Heart left ventricle (tissue), 13 donors: ENCODE measurements around the gene RBSN.

Experiments
- POLR2A ChIP-seq, 2 donors: fragments of 450-650 bp; IDR thresholded peaks; one replicate each; pipeline ENCODE4 v1.6.1; 2017; ENCODE audit warnings: antibody characterized with exemption in 2 of 2, mild to moderate bottlenecking in 2 of 2, moderate library complexity in 2 of 2
- TF ChIP-seq, protein P1 (sequence below), 12 donors: fragments of 200-600 bp; sonication (generic) in 4 of 12; IDR thresholded peaks; one replicate each; pipeline versions ENCODE4 v1.5.0 to v1.8.0; 2018 to 2022; ENCODE audit warnings: antibody characterized with exemption in 12 of 12, mild to moderate bottlenecking in 5 of 12
- donor health status: ischemic (EF 13 %, LVEDD 7.1; RV severe dilation, severe dysfunction).
- donor health status: DM: no; HTN: yes; CAD: no.
- donor health status: DM: no; HTN: no; CAD: no.
- donor health status: ischemic (EF 25% LVEDD 6.9; RV normal size, moderate dysfunction).
- donor health status: ischemic (EF 25% LVEDD 5.7; RV mildly dilated, moderate dysfunction).
- donor health status: ischemic (EF 35%, LVEDD 5.7; RV mildly dilated, moderate dysfunction).
- donor health status: nonischemic (EF 11% LVEDD 7.7; RV severe dilation, severe dysfunction).
- donor health status: DM: yes; HTN: yes; CAD: no.
- donor health status: PGD.
- donor health status: ischemic (EF 29% LVEDD 5.4; RV normal size, mild dysfunction).
- donor health status: nonischemic (EF 23%, LVEDD 6.1; RV moderate dilation, normal function).

DNA sequence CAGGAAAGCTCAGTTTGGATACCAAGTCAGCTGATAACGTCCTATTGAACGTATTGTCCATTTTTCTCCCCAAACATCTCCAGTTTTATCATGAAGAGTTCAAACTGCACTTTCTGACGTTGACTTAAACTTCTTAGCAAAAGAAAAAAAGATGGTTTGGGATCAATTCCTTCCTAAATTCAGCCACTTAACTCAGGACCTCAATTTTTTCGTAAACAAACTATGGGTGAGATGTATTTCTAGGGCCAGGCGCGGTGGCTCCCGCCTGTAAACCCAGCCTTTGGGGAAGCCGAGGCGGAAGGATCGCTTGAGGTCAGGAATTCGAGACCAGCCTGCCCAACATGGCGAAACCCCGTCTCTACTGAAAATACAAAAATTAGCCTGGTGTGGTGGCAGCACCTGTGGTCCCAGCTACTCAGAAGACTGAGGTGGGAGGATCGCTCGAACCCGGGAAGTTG lies 33.4 kb downstream of the RBSN start:
- TF ChIP-seq, protein P1, sequence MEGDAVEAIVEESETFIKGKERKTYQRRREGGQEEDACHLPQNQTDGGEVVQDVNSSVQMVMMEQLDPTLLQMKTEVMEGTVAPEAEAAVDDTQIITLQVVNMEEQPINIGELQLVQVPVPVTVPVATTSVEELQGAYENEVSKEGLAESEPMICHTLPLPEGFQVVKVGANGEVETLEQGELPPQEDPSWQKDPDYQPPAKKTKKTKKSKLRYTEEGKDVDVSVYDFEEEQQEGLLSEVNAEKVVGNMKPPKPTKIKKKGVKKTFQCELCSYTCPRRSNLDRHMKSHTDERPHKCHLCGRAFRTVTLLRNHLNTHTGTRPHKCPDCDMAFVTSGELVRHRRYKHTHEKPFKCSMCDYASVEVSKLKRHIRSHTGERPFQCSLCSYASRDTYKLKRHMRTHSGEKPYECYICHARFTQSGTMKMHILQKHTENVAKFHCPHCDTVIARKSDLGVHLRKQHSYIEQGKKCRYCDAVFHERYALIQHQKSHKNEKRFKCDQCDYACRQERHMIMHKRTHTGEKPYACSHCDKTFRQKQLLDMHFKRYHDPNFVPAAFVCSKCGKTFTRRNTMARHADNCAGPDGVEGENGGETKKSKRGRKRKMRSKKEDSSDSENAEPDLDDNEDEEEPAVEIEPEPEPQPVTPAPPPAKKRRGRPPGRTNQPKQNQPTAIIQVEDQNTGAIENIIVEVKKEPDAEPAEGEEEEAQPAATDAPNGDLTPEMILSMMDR (IDR thresholded peaks at IDR 0.05): no peak
- TF ChIP-seq POLR2A (IDR thresholded peaks at IDR 0.05): no peak
